NCI-H2081 treated with DMSO at 0.1 percent for 48 hours (cell line): ENCODE data around the gene POLR3A.

ENCODE experiments used
- DNase-seq: peaks from one replicate; lab custom pipeline; 2025; lab: John Stamatoyannopoulos, UW

POLR3A gene

GRCh38 chr10:77943121-77943901 lies 86.0 kb downstream of the POLR3A start:
- DNase-seq, result no peak

- no peak for DNase-seq
These were observed 87.5 kb downstream of the POLR3A start for GRCh38 chr10:77941790-77942189.

GRCh38 chr10:77940627-77941026 lies 88.7 kb downstream of the POLR3A start:
- DNase-seq, result no peak

- no peak for DNase-seq
These were observed 89.1 kb downstream of the POLR3A start for GRCh38 chr10:77940225-77940624.

- DNase-seq, result no peak
These were observed 89.7 kb downstream of the POLR3A start for GRCh38 chr10:77939561-77940001.

- no peak for DNase-seq
These were observed 92.4 kb downstream of the POLR3A start for GRCh38 chr10:77936697-77937567.

GRCh38 chr10:77932016-77932715 lies 97.1 kb downstream of the POLR3A start:
- DNase-seq, result no peak

- no peak for DNase-seq
These were observed 101.7 kb downstream of the POLR3A start for GRCh38 chr10:77927402-77928246.

- DNase-seq, result no peak
These were observed 102.5 kb downstream of the POLR3A start, which contains the start of gene DLG5 for GRCh38 chr10:77926566-77927401. DLG5 (minus strand) TSS chr10:77926755; CDS start chr10:77926520, 235 bp downstream.

- DNase-seq, result no peak
These were observed 103.3 kb downstream of the POLR3A start for GRCh38 chr10:77925795-77926565.

- no peak for DNase-seq
These were observed 103.9 kb downstream of the POLR3A start for GRCh38 chr10:77925410-77925794.

- DNase-seq, result no peak
These were observed 106.6 kb downstream of the POLR3A start for GRCh38 chr10:77922566-77923179.

- DNase-seq, result no peak
These were observed 107.3 kb downstream of the POLR3A start for GRCh38 chr10:77922055-77922454.

- DNase-seq, result no peak
These were observed 107.9 kb downstream of the POLR3A start for GRCh38 chr10:77921395-77921794.

GRCh38 chr10:77920495-77920894 lies 108.8 kb downstream of the POLR3A start:
- no peak for DNase-seq

GRCh38 chr10:77919713-77920108 lies 109.6 kb downstream of the POLR3A start:
- DNase-seq, result no peak
